GM18520 (cell line): ENCODE data around the gene HS6ST2.

ENCODE experiments used
- ATAC-seq: cut with Tn5 transposase; IDR thresholded peaks from one replicate; pipeline ENCODE4 v1.9.1; 2021; ENCODE audit not compliant: unreplicated experiment

The HS6ST2 gene

GRCh38 chrX:132807411-132808030 is 150.9 kb downstream of the HS6ST2 start:
- ATAC-seq, result no peak

- ATAC-seq, result no peak
Observed at GRCh38 chrX:132802033-132802432, 156.4 kb downstream of the HS6ST2 start.

DNA sequence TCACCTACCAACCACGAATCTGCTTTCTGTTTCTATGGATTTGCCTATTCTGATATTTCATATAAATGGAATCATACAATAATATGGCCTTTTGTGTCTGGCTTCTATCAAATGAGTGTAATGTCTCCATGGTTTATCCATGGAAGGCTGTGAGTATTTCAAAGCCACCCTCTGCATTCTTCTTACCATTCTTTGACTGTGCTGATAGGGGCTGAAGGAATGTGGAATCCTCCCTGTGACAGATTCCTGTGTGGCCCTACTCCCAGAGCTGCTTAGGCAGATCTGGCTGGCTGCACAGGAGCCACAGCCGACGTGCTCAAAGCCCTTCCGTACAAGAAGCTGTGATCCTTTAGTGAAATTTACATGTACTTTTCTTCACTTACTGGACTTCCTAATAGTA is 163.2 kb downstream of the HS6ST2 start:
- no peak for ATAC-seq

DNA sequence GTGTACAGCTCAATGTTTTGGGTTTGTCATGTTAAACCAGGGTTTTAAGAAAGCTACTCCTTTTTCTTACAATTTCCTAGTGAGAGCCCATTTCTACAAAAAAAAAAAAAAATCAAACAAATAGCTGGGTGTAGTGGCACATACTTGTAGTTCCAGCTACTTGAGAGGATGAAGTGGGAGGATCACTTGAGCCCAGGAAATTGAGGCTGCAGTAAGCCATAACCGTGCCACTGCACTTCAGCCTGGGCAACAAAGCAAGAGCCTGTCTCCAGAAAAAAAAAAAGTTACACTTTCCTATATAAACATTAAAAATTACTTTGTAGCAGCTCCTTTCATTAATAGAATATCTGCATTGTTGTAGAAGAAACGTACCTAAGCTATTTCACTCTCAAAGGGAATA is 166.7 kb downstream of the HS6ST2 start:
- ATAC-seq, result no peak

DNA sequence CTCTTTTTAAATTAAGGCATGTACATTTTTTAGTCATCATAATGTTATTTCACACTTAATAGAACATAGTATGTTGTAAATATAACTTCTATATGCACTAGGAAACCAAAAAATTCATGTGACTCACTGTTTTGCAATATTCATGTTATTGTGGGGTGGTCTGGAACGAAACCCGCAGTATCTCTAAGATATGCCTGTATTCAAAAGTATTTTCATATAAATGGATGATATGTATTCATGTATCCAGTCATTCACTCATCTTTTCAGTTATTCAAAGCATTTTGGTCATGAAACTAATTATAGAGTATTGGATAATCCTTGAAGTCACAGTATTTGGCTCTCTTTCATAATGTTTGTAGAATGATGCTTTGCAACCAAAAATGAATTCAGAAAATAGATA is 168.1 kb downstream of the HS6ST2 start:
- ATAC-seq, result no peak

GRCh38 chrX:132786217-132786616 is 172.2 kb downstream of the HS6ST2 start:
- ATAC-seq, result no peak

- ATAC-seq, result no peak
Observed at GRCh38 chrX:132778917-132779316, 179.5 kb downstream of the HS6ST2 start.

- ATAC-seq, result no peak
Observed at GRCh38 chrX:132776486-132777210, 181.8 kb downstream of the HS6ST2 start.

- no peak for ATAC-seq
Observed at GRCh38 chrX:132775263-132775823, 183.1 kb downstream of the HS6ST2 start.

DNA sequence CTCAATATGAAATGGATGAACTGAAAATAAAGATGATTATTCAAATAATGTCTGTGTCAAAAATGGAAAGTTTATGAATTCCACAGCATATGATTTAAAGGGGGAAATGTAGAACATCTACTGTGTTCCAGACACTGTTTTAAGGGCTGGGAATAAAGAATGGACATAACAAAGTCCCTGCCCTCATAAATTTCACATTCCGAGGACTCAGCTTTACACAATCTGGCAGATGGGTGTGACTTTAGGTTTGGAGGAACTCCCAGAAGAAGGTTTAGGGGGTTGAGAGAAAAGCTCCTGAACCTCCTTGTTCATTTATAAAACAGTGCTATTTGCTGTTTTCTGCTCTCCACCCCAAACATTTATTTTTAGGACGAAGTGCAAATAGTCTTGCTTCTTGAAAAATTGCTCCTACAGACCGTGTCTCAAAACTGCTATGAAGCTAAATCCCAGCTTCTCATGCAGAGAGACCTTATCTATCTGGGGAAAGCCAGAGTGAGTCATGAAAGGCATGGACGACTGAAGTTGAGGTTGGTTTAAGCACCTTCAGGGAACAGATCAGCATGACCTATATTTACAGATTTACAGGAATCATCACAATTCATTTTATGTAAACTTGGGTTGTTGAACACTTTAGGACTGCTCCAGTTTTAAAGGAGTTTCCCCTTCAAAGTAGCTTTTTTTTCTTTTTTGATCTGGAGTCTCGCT is 184.3 kb downstream of the HS6ST2 start:
- ATAC-seq, result no peak

GRCh38 chrX:132769609-132770008 is 188.8 kb downstream of the HS6ST2 start:
- ATAC-seq, result no peak

DNA sequence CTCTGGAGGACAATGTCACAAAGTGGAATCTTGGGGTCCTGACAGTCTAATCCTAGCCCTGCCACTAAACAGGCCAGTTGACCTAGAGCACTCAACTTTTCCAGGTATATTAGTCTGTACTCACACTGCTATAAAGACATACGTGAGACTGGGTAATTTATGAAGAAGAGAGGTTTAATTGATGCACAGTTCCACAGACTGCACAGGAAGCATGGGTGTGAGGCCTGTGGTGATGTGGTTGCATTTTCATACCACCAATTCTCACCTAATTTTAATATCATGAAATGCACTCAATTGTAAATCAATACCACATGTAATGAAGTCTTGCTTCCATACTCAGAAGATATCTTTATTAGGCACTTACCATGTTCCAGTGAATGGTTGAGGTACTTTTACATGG is 192.0 kb downstream of the HS6ST2 start:
- no peak for ATAC-seq

DNA sequence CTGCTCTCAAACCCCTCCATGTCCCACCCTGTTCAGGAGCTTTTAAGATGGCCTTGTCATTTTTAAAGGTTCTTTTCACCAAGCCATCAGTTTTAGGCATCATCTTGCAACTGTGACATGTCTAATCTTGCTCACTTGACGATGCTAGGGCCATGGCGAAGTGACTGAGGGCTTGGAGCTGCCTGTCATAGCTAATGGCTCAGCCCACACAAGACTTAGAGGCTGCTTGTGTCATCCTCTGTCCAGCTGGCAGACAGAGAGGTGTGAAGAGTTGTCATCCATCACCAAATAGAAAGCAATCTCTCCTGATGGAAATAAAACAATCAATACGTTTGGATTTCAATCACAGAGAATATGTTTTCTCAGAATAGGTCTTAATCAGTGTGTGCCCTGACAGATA is 194.9 kb downstream of the HS6ST2 start:
- ATAC-seq, result no peak

GRCh38 chrX:132758759-132759158 is 199.7 kb downstream of the HS6ST2 start:
- no peak for ATAC-seq

GRCh38 chrX:132757066-132757623 is 201.3 kb downstream of the HS6ST2 start:
- no peak for ATAC-seq

DNA sequence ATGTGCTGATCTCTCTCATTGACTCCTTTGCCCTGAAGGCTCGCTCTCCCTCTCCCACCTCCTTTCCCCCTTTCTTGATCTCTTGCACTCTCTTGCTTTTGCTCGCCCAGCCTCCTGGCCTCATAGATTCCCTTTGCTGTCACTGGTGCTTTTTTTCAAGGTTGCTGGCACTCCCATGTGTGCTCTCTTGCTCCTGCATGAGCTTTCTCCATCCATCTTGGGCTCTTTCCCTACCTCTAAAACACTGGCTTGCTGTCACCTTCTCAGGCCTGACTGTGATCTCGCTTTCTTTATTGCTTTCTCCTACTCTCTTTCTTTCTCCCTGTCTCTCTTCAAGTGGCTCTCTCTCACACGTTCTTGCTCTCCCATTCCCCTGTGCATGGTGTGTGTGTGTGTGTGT is 202.0 kb downstream of the HS6ST2 start:
- no peak for ATAC-seq

GRCh38 chrX:132751063-132751690 is 207.3 kb downstream of the HS6ST2 start:
- no peak for ATAC-seq

GRCh38 chrX:132750331-132751062 is 207.9 kb downstream of the HS6ST2 start:
- no peak for ATAC-seq

DNA sequence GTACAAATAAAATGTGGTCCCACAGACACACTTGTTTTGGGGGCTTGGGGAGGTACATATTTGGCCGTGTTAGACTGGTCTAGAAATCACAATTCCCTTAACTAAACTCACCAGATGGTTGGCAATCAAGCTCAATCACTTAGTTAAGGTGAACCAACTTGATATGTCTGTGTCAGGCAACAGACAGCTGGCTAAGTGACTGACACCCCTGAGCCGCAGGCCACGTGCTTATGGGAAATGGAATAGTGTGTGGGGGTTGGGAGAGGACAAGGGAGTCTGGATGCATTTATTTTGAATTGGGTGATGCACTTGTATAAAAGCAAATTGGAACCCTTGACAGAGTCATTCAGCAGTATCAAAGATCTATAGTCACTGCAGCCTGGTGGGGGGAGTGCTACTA is 209.0 kb downstream of the HS6ST2 start:
- no peak for ATAC-seq

DNA sequence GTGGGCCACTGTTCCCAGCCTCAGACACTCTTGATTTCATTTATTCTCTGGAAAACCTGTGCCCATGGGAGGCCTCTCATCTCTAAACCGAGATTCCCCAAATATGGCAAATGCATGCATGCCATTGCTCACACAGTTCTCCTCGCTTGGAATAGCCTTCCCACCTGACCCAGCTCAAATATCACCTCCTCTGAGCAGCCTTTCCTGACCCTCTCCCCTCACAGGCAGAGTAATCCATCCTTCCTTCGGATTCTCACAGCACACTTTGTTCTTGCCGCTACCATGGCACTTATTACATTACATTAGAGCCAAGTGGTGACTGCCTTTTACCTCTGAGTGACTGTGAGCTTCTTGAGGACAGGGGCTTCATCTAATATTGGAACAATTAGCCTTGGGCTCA is 209.5 kb downstream of the HS6ST2 start:
- ATAC-seq, result no peak
